AG04450 (cell line): ENCODE measurements around the gene CLCNKB. TPM values are rescaled to one million over a fixed set of nuclear protein-coding genes. Genes with fewer than 3 reads are reported as not detected.

Source experiments
- CTCF ChIA-PET: fragments of 300-600, 350-600 bp; formaldehyde crosslinking; extraction: SDS; loops from one replicate; lab custom pipeline; 2022; ENCODE audit warnings: antibody characterized with exemption, inconsistent platforms; lab: Charles Lee
- POLR2A ChIA-PET: fragments of 350-600 bp; formaldehyde crosslinking; extraction: SDS; loops from one replicate; lab custom pipeline; 2021; ENCODE audit warnings: antibody characterized with exemption, inconsistent platforms; lab: Yijun Ruan, JAX
- DNase-seq: peaks from one replicate; pipeline ENCODE4 v3.0.0-alpha.2; 2011; ENCODE audit warnings: low read depth, low spot score
- H3K27ac ChIP-seq: one replicate; pipeline ENCODE4 v1.5.1; 2012; ENCODE audit warnings: low read depth, low read length, control low read depth
- H3K27me3 ChIP-seq: one replicate; pipeline ENCODE4 v1.6.0; 2012; ENCODE audit warnings: low read length; ENCODE audit not compliant: control insufficient read depth, insufficient read depth
- H3K4me3 ChIP-seq: 2 replicates; pipeline ENCODE4 v1.5.1; 2011; ENCODE audit warnings: mild to moderate bottlenecking, low read depth, low read length, control low read depth
- H3K9me3 ChIP-seq: 2 replicates; pipeline ENCODE4 v1.5.1; 2012; ENCODE audit warnings: low read length; ENCODE audit not compliant: control insufficient read depth, insufficient read depth
- polyA plus RNA-seq: library from polyadenylated mRNA; depleted of rRNA; stranded (reverse); fragments of >200 nt; gene quantifications from 2 replicates; pipeline ENCODE4 v1.2.3, GENCODE V29; 2011
- TF ChIP-seq, protein P1 (sequence below): IDR thresholded peaks from 2 replicates; pipeline ENCODE4 v1.5.1; 2011; ENCODE audit warnings: low read depth, low read length, control low read depth, inconsistent platforms

CLCNKB gene
- polyA plus RNA-seq, 1 experiment = 0.21 TPM

DNA sequence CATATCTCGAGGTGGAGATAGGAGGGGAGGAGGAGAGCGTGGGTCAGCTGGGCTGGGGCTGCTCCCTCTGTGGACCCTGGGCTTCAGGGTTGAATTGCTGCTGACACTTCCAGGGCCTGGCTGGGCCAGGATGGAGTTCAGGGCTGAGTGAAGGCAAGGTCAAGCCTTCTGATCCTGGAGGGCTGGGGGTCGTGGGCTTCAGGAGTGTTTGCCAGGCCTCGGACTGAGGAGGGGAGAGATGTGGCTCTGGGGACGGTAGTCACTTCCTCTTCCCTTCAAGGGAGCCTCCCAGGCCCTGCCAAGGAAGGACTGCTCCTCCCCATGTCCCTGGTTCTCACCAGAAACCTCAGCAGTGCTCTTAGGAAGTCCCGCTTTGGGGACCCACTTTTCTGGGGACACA is 41.9 kb downstream of the CLCNKB start:
- DNase-seq = no peak
- Histone ChIP-seq H3K27me3 (no peaks in the 10 kb centered on the region), H3K27ac (no peak overlapping the region), H3K9me3 (no peaks in the 10 kb centered on the region), H3K4me3 (no peak overlapping the region)
- POLR2A ChIA-PET = no interaction called here
- TF ChIP-seq, protein P1, sequence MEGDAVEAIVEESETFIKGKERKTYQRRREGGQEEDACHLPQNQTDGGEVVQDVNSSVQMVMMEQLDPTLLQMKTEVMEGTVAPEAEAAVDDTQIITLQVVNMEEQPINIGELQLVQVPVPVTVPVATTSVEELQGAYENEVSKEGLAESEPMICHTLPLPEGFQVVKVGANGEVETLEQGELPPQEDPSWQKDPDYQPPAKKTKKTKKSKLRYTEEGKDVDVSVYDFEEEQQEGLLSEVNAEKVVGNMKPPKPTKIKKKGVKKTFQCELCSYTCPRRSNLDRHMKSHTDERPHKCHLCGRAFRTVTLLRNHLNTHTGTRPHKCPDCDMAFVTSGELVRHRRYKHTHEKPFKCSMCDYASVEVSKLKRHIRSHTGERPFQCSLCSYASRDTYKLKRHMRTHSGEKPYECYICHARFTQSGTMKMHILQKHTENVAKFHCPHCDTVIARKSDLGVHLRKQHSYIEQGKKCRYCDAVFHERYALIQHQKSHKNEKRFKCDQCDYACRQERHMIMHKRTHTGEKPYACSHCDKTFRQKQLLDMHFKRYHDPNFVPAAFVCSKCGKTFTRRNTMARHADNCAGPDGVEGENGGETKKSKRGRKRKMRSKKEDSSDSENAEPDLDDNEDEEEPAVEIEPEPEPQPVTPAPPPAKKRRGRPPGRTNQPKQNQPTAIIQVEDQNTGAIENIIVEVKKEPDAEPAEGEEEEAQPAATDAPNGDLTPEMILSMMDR = no peak
- CTCF ChIA-PET = interaction anchor here (0.7 to 14.4 kb wide), 2 partner anchors 17 to 100 kb away, joined by 3 to 407 read pairs; no protein-coding TSS in a partner anchor

DNA sequence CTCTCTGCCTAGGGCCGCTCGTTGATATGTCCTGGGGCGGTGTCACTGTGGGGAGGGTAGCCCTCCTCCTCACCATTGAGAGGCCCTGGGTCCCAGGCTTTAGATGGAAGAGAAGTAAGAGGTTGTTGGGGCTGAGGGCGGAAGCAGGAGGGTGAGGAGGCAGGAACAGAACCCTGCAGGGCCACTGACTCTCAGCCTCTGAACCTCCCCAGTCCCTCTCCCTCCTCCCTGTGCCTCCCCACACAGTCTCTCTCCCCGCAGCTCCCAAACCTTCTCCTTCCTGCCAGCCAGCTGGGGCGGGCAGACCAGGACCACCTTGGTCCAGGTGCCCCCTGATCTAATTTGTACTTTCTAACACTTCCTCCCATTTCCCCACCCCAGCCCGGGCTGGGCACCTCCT is 44.2 kb downstream of the CLCNKB start:
- no peak for DNase-seq
- CTCF ChIA-PET = no interaction called here
- TF ChIP-seq, protein P1 = no peak

DNA sequence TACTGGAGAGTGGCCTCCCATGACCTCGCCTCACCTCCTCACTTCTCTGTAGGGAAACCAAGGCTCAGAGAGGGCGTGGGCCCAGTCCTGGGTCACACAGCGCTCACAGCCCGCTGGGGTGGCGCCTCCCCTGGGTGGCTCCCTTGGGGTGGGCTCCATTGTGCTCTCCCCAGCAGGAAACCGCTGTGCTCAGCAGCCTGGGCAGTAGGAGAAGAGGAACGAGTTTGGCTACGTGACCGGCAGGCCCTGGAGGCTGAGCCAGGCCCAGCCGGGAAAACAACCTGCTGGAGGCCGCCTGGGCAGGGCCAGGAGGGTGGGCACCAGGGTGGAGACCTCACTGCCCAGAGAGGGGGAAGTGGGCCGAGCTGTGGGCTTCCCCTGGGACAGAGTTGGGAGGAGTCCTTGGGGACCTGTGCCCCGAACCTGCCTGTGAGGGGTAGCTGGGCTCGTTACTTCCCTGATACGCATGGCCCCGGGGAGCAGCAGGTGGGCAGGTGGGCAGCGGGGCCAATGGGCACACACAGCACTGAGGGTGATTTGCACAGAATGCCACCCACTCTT is 44.8 kb downstream of the CLCNKB start:
- no peak for DNase-seq
- no peaks in the 10 kb centered on the region for H3K9me3 ChIP-seq
- no peak overlapping the region for H3K4me3 ChIP-seq
- ChIA-PET POLR2A (no interaction called here), CTCF (no interaction called here)
- TF ChIP-seq, protein P1 = no peak
- no peaks in the 10 kb centered on the region for H3K27me3 ChIP-seq
- H3K27ac ChIP-seq = peak overlapping the region; percentile 21

More for the DNA sequence above, 44.2 kb downstream of the CLCNKB start:
- POLR2A ChIA-PET = interaction anchor here (0.7 kb wide), 1 partner anchor 156 kb away, joined by 5 read pairs; no protein-coding TSS in a partner anchor
- H3K27me3 ChIP-seq = no peaks in the 10 kb centered on the region
- H3K9me3 ChIP-seq = no peaks in the 10 kb centered on the region
- H3K4me3 ChIP-seq = no peak overlapping the region
- no peak overlapping the region for H3K27ac ChIP-seq

DNA sequence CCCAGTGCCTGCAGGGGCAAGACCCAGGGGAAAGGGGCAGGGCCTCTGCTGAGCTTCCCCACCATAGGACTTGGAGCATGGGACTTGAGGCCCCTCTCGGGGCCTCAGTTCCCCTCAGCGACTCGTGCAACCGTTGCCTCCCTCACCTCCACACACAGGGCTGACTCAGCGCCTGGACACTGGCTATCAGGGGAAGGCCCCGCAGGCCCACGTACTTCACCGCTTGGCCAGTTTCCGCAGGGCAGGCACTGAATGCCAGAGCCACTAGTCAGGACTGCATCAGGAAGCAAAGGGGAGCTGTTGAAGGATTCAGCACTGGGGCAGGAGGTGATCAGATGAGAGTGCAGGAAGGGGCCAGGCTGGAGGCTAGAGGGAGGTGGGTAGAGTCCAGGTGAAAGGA is 45.4 kb downstream of the CLCNKB start:
- POLR2A ChIA-PET = no interaction called here
- CTCF ChIA-PET = no interaction called here
- H3K27ac ChIP-seq = peak overlapping the region; percentile 21
- TF ChIP-seq, protein P1 = no peak
- no peaks in the 10 kb centered on the region for H3K27me3 ChIP-seq
- DNase-seq = peak; percentile 34
- H3K9me3 ChIP-seq = no peaks in the 10 kb centered on the region
- H3K4me3 ChIP-seq = no peak overlapping the region

DNA sequence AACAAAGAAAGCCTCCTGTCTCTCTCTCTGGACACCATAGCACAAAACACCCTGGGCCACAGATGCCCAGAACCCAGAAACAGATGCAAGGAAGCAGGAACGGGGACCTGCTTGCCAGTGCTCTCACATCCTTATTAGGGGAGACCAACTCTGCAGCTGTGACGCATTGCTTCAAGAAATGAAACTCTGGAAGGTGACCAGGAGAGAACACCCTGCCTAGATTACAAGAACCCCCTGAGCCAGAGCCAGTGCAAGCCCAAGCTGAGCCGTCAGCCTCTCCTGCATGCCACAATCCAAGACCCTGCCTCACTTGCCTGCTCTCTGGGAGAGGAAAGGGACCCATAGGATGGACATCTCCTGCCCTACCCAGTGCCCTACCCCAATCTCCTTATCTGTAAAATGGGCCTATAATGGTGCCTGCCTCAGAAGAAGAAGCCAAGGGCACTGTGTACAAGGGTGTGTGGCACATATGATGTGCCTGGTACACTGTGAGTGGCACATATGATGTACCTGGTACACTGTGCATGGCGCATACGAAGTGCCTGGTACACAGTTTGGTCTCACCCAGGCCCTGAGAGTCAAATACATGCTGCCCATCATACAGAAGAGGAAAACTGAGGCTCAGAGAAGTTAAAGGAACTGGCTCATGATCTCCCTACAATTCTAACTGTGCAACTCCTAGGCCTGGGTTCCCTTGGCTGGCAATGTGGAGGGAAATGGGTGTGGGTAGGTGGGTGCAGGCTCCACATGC is 46.7 kb downstream of the CLCNKB start:
- TF ChIP-seq, protein P1 = no peak
- CTCF ChIA-PET = interaction anchor here (4.2 kb wide), 1 partner anchor 8 kb away, joined by 28 read pairs; no protein-coding TSS in a partner anchor
- DNase-seq = no peak
- Histone ChIP-seq H3K27me3 (no peaks in the 10 kb centered on the region), H3K27ac (no peak overlapping the region), H3K9me3 (no peaks in the 10 kb centered on the region), H3K4me3 (no peak overlapping the region)
- POLR2A ChIA-PET = no interaction called here
